DMS153 treated with DMSO at 0.1 percent for 48 hours (cell line): ENCODE data around the gene OGDHL.
"Not testable (repeated sequence)": the region's sequence is repeated elsewhere in the genome, so short reads cannot be mapped to it uniquely, and the experiment has no call there.

ENCODE experiments used
- DNase-seq: peaks from one replicate; lab custom pipeline; 2025; ENCODE audit not compliant: unreplicated experiment; lab: John Stamatoyannopoulos, UW

Gene OGDHL

GRCh38 chr10:49756641-49757040, 5.5 kb downstream of the OGDHL start:
- no peak for DNase-seq

- no peak for DNase-seq
Observed at GRCh38 chr10:49756031-49756430, 6.1 kb downstream of the OGDHL start.

- not testable (repeated sequence) for DNase-seq
Observed at GRCh38 chr10:49754951-49755350, 7.2 kb downstream of the OGDHL start.

GRCh38 chr10:49752584-49752983, 9.5 kb downstream of the OGDHL start:
- DNase-seq = no peak

DNA sequence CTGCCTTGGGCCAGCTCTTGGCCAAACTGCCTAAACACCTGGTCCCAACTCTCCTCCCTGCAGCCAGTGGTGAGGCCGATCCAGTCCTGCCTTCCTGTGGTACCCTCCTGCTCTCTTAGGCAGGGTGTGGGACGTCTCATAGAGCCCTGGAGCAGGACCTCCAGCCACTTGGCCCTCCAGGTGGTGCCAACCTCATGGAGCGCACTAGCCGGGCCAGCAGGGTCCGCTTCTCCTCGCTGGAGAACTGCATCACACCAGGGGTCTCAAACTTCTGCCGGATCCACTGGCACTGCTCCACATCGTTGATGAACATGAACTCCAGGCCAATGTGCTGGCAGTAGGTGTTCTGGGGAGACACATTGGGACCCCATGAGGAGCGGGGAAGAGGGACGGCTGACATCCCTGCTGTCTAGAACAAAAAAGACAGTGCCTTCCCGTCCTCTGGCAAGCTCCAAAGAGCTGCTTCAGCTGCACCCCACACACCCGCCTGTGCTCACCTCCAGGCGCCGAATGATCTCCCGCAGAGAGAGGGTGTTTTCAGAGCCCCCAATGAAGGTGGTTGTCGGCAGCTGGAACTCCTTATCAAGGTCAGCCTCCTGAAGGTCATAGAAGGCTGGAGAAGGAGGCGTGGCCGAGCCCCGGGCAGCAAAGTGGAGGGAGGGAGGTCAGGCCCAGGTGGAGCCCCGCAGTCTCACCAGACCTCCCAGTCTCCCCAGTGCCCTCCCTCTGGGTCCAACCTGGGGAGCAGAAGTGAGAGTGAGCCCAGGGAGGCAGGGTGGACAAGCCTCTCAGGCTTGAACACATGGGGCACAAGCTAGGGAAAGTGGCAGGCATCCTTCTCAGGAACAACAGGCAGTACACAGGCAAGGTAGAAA, 10.2 kb downstream of the OGDHL start:
- no peak for DNase-seq

- no peak for DNase-seq
Observed at GRCh38 chr10:49751216-49751615, 10.9 kb downstream of the OGDHL start.

- DNase-seq = no peak
Observed at GRCh38 chr10:49750546-49750945, 11.6 kb downstream of the OGDHL start.

DNA sequence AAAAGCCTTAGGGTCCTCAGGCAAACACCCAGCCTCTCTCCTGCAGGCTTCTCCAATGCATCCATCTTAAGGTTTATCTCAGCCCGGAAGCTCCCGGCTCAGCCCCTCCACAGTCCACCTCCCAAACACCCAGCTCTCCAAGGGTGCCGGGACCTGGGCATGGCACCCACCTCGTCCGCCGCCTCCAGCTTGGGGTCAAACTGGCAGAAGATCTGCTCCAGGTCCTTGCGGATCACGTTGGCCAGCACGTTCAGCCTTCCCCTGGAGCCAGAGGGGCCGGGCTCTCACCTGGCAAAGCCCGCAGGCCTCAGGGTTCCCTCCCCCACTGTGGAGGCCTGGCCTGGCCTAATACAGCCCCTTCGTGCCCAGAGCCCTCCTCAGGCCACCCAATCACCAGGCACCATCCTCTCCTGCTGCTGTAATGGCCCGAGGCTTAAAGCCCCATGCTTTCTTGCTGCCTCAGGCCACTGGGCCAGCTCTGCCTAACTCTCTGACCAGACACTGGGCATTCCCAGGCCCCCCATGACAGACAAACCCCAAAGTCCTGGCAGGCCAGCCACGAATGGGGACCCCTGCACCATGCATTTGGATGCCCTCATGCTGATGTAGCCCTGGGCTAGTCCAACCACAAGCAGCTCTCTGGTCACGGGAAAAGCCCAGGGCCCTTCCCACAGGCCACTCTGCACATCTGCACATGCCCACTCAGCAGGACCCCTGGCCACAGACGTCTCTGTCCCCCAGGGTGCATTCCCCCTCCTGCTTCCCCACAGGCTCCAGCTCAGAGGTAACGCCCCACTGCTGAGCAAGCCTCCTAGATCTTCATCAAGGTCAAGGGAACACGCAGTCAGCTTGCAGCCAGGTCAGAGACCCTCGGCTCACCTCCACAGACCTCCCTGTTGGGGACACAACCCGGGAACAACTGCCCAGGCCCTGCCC, 12.3 kb downstream of the OGDHL start:
- DNase-seq = no peak

DNA sequence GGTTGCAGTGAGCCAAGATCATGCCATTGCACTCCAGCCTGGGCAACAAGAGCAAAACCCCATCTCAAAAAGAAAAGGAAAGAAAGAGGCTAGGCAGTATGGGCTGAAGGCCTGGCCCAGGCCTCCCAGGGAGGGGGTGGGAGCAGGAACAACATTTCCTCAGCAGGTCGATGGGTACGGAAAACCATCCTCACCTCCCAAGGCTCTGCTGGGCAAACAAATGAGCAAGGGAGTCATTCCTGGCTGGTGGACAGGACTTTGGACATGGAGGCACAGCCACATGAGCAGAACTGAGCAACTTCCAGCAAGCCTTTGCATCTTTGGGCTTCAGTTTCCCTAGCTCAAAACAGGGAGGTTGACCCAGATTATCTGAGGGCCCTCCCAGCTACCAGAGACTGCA, 13.0 kb downstream of the OGDHL start:
- DNase-seq = no peak

GRCh38 chr10:49748006-49748405, 14.1 kb downstream of the OGDHL start:
- DNase-seq = no peak

DNA sequence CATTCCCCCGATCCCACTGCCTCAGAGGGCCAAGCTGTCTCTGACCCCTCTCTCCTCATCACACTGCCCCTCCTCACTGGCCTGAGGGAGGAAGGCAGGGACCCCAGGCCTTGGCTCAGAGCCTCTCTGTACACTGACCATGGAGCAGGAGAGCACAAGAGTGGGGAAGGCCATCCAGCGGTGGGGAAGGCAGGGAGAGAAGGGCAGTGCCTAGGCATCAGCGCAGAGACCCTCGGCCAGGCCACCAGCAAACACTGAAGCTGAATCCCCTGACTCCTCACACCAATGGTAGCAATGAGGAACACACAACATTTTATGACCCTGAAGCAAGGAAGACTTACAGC, 14.8 kb downstream of the OGDHL start:
- DNase-seq = no peak

GRCh38 chr10:49746626-49747302, 15.4 kb downstream of the OGDHL start:
- DNase-seq = no peak

GRCh38 chr10:49745756-49746155, 16.4 kb downstream of the OGDHL start:
- DNase-seq = no peak

DNA sequence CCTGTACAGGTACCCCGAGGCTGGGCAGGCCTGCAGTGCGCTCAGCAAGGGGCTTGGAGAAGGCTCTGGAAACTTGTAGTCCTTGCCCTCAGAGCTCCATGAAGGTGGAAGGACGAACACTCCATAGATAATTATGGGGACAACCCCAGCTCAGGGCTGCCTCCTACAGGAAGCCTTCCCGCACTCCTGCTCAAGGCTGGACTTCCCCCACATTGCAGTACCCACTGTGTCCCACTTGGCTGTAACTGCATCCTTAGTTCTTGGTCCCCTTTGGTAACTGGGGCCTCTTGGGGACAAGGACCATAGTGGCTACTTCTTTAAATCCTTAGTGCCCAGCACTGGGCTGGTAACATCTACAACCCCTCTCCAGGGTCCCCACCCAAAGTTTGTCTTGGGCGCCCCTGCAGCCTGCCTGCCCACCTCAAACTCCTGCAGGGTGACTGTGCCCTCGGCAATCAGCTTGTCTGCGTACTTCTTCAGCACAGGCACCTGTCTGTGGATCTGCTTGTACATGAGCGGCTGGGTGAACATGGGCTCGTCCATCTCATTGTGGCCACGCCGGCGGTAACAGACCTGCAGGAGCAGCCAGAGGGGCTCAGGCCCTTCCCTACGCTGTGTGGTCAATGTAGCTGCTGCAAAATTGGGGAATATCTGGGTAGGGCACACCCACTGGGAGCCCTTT, 17.1 kb downstream of the OGDHL start:
- no peak for DNase-seq

DNA sequence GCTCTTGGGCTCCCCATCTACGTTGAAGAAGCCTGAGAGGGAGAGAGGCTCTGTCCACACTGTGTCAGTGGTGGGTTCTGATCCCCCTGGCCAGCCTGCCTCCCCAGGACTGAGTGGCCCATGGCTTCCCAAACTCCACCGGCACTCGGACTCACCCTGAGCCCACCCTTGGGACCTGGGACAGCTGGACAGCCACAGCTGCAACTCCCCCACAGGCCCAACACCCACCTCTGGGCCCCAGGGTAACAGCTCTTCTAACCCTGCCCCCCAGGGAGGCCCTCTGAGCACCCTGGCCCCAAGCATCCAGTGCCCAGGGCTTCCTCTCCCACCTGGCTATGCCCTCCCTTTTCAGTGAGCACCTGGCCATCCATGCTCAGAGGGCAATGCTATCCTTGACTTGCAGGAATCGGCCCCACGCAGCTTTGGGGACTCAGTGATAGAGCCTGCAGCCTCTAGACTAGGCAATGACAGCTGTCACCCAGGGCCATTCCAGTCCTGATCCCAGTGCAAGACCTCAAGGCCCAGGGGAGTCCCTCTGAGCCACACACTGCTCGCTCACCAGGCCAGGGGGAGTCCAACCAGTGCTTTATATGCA, 17.9 kb downstream of the OGDHL start:
- no peak for DNase-seq

DNA sequence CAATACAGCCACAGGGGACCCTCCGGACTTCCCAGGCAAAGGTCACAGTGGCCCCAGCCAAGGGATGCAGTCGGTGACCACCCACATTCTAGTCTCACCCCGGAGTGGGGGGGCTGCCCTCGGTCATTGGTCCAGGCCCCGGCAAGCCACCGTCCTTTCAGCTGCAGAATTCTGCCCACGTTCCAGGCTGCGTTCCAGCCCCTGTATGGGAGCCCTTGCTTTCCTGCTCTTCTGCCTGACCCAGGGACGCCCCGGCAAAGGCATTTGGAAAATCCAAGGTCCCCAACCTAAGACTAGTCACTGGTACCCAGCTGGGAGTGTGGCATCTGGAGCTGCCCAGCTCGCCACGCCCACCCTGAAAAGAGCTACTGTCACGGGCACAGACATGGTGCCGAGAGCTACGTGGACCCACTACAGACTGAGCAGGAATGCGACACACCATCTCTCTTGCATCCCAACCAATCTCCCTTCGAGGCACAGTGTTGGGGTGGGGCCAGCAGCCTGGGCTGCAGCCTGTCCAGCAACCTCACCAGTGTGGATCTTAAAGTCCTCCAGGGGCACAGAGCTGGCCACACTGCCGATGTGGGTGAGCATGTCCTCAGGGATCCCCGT, 18.6 kb downstream of the OGDHL start:
- no peak for DNase-seq

DNA sequence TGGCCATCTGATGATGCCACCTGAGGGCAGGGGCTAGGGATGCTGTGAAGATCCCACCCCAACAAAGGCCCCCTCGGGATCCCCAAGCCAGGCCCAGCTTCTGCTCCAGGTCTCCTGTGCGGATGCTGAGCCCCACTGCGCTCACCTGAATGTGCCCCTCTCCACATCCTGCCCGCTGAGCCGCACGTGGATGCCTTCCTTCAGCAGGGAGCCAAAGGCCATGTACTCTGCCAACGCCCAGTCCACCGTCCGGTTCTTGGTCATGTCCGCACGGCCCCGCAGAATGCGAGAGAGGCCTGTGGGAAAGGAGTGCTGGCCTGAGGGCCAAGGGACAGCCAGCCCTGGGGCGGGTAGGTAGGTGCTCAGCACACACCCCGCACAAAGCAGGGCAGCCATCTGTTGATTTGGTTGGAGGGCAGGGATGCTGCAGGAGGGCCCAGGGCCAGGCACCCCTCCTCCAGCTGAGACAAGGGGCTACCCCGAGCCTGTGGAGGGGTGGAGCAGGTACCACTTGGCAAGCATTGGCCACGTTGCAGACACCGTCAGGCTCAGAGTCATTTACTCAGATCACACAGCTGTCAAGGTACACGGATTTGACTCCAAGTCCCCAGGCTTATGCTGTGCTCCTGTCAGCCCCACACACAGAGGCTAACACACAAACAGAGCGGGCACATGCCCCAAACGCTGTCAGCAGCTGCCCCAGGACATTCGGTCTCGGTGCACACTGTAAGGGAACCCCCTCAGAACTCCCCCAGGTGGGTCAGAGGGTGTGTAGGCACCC, 19.2 kb downstream of the OGDHL start:
- no peak for DNase-seq

DNA sequence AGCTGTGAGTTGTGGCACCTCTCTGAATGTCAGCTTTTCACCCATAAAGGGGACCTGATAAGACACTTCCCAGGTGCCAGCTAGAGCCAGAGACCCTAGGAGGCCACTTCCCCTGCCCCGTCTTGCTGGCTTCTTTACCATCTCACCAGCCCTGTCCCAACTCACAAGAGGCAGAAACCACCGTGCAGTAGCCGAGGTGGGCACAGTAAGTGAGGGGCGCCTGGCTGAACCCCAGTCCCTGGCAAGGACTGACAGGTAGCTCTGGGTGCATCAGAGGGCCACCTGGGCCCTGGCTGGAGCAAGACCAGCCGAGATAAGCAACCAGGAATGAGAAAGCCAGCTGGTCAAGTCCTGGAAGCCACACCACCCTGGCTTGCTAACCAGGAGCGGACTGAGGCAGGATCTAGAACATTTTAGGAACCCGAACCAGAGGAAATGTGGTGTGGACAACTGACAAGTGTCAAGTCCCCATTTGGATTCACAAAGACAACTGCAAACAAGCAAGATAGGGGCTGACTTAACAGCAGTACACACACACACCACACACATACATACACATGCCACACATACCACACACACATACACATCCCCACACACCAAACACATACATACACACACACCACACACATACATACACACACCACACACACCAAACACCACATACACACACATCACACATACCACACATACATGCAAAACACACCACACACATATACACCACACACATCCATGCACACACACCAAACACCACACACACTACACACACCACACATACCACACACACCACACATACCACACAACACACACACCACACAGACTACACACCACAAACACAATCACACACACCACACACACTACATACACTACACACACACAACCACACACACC, 20.8 kb downstream of the OGDHL start:
- no peak for DNase-seq
